Measurements from ENCODE around the gene COL20A1. TPM values are rescaled to one million over a fixed set of nuclear protein-coding genes. Genes with fewer than 3 reads are reported as not detected.
"Not testable (repeated sequence)": the region's sequence is repeated elsewhere in the genome, so short reads cannot be mapped to it uniquely, and the experiment has no call there.

The COL20A1 gene
- polyA plus RNA-seq, 3 donors: 0.26 to 1.0 (median 0.64) TPM

- no peak for DNase-seq (ENCODE audit: extremely low read depth in 1 of 11, low read depth in 9 of 11, low spot score in 4 of 11)
Observed at GRCh38 chr20:63376283-63377250, 83.6 kb downstream of the COL20A1 start.

- peak in 9 of 11 donors; percentile 45 to 79 (median 62) for DNase-seq (ENCODE audit: extremely low read depth in 1 of 11, low read depth in 9 of 11, low spot score in 4 of 11)
Observed at GRCh38 chr20:63377256-63377941, 84.4 kb downstream of the COL20A1 start.

GRCh38 chr20:63377951-63378381 lies 85.0 kb downstream of the COL20A1 start:
- no peak for DNase-seq (ENCODE audit: extremely low read depth in 1 of 11, low read depth in 9 of 11, low spot score in 4 of 11)

GRCh38 chr20:63378626-63379025 lies 85.6 kb downstream of the COL20A1 start:
- peak in 2 of 11 donors; percentile 49 to 52 for DNase-seq (ENCODE audit: extremely low read depth in 1 of 11, low read depth in 9 of 11, low spot score in 4 of 11)

- no peak for DNase-seq (ENCODE audit: extremely low read depth in 1 of 11, low read depth in 9 of 11, low spot score in 4 of 11)
Observed at GRCh38 chr20:63379296-63379695, 86.3 kb downstream of the COL20A1 start.

GRCh38 chr20:63379872-63380271 lies 86.9 kb downstream of the COL20A1 start:
- not testable (repeated sequence) for DNase-seq (ENCODE audit: extremely low read depth in 1 of 11, low read depth in 9 of 11, low spot score in 4 of 11)

- DNase-seq (ENCODE audit: extremely low read depth in 1 of 11, low read depth in 9 of 11, low spot score in 4 of 11): no peak
Observed at GRCh38 chr20:63380346-63380870, 87.4 kb downstream of the COL20A1 start.

- no peak for DNase-seq (ENCODE audit: extremely low read depth in 1 of 11, low read depth in 9 of 11, low spot score in 4 of 11)
Observed at GRCh38 chr20:63381781-63382431, 88.9 kb downstream of the COL20A1 start.

GRCh38 chr20:63382551-63383300 lies 89.7 kb downstream of the COL20A1 start:
- no peak for DNase-seq (ENCODE audit: extremely low read depth in 1 of 11, low read depth in 9 of 11, low spot score in 4 of 11)

- DNase-seq (ENCODE audit: extremely low read depth in 1 of 11, low read depth in 9 of 11, low spot score in 4 of 11): no peak
Observed at GRCh38 chr20:63383556-63383955, 90.6 kb downstream of the COL20A1 start.

GRCh38 chr20:63384336-63384735 lies 91.3 kb downstream of the COL20A1 start:
- no peak for DNase-seq (ENCODE audit: extremely low read depth in 1 of 11, low read depth in 9 of 11, low spot score in 4 of 11)

Other genes starting within 250 kb of the COL20A1 start
- gene YTHDF1, start 77.1 kb upstream of the COL20A1 start, polyA plus RNA-seq (ENCODE audit: insufficient read length in 3 of 3): 10 to 100 TPM; 40.1 to 46.1 (median 45.3) TPM
- 1 to 10 TPM in 1 of 3 donors, under 1 TPM in 2; 0.48 to 2.6 (median 0.57) TPM for gene BIRC7, start 57.3 kb upstream of the COL20A1 start, polyA plus RNA-seq (ENCODE audit: insufficient read length in 3 of 3)
- 10 to 100 TPM; 21.8 to 41.3 (median 36.6) TPM for gene NKAIN4, start 38.7 kb upstream of the COL20A1 start, polyA plus RNA-seq (ENCODE audit: insufficient read length in 3 of 3)
- gene ARFGAP1, start 20.4 kb upstream of the COL20A1 start, polyA plus RNA-seq (ENCODE audit: insufficient read length in 3 of 3): 10 to 100 TPM; 62.4 to 90.2 (median 76.1) TPM
- 10 to 100 TPM in 2 of 3 donors, 1 to 10 TPM in 1; 9.5 to 37.9 (median 11.4) TPM for gene CHRNA4, start 68.2 kb downstream of the COL20A1 start, polyA plus RNA-seq (ENCODE audit: insufficient read length in 3 of 3)
- 10 to 100 TPM in 1 of 3 donors, 1 to 10 TPM in 2; 7.2 to 10.9 (median 8.5) TPM for gene KCNQ2, start 179.5 kb downstream of the COL20A1 start, polyA plus RNA-seq (ENCODE audit: insufficient read length in 3 of 3)
- 1 to 10 TPM; 1.1 to 2.3 (median 1.9) TPM for gene EEF1A2, start 205.9 kb downstream of the COL20A1 start, polyA plus RNA-seq (ENCODE audit: insufficient read length in 3 of 3)
- 100 to 1,000 TPM; 145 to 341 (median 332) TPM for gene PPDPF, start 227.6 kb downstream of the COL20A1 start, polyA plus RNA-seq (ENCODE audit: insufficient read length in 3 of 3)
- gene PTK6, start 244.2 kb downstream of the COL20A1 start, polyA plus RNA-seq (ENCODE audit: insufficient read length in 3 of 3): under 1 TPM; 0.50 to 0.82 (median 0.56) TPM

All from renal cortex interstitium (tissue), 11 donors.